Astrocyte of the cerebellum (primary cell): ENCODE results near the gene MAL.

Source experiments
- DNase-seq: peaks from one replicate; pipeline ENCODE4 v3.0.0-alpha.2; 2011; ENCODE audit warnings: low read depth
- H3K4me3 ChIP-seq: 2 replicates; pipeline ENCODE4 v1.5.1; 2011; ENCODE audit warnings: mild to moderate bottlenecking, low read depth, low read length, moderate library complexity
- in situ Hi-C: cut with HindIII; loops from 2 replicates; pipeline ENCODE4 v1.10.0; 2017; ENCODE audit warnings: low sequenced_read_pairs
- TF ChIP-seq, protein P1 (sequence below): IDR thresholded peaks from 2 replicates; pipeline ENCODE4 v1.5.1; 2012; ENCODE audit warnings: low read length, low read depth, moderate library complexity, mild to moderate bottlenecking; ENCODE audit errors: missing control alignments

Gene MAL

DNA sequence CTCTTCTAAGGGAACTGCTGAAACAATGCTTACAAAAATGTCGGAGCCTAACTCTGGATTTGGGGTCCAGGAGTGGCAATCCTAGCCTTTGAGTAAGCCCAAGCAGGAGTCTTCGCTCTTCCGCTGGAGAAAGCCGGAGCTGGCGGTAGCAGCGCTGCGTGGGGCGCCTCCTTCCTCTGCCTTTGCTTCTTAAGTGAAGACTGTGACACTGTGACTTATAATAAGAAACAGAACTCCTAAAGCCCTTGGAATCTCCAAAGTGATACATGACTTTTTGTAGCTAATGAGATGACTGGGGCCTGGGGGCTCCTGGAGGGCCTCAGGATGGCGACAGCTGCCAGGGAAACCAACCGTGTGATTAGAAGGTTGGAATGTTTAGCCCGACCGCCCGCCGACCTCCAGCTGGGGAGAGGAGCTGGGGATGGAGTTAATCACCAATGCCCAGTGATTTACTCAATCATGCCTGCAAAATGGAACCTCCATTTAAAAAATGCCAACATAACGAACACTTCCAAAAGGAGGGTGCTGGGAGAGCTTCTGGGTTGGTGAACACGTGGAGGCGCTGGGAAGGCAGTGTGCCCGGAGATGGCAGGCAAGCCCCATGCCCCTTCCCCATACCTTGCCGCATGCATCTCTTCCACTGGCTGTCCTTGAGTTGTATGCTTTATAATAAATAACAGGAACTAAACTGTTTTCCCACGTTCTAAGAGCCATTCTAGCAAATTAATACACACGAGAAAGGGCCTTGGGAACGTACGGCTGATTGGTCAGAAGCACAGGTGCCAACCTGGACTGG, 29.0 kb upstream of the MAL start:
- DNase-seq: no peak
- no peak overlapping the region for H3K4me3 ChIP-seq
- in situ Hi-C loops: no loop called here
- TF ChIP-seq, protein P1, sequence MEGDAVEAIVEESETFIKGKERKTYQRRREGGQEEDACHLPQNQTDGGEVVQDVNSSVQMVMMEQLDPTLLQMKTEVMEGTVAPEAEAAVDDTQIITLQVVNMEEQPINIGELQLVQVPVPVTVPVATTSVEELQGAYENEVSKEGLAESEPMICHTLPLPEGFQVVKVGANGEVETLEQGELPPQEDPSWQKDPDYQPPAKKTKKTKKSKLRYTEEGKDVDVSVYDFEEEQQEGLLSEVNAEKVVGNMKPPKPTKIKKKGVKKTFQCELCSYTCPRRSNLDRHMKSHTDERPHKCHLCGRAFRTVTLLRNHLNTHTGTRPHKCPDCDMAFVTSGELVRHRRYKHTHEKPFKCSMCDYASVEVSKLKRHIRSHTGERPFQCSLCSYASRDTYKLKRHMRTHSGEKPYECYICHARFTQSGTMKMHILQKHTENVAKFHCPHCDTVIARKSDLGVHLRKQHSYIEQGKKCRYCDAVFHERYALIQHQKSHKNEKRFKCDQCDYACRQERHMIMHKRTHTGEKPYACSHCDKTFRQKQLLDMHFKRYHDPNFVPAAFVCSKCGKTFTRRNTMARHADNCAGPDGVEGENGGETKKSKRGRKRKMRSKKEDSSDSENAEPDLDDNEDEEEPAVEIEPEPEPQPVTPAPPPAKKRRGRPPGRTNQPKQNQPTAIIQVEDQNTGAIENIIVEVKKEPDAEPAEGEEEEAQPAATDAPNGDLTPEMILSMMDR: no peak

- in situ Hi-C loops: no loop called here
- H3K4me3 ChIP-seq: no peak overlapping the region
- TF ChIP-seq, protein P1: no peak
- DNase-seq: no peak
These were observed 27.3 kb upstream of the MAL start for GRCh38 chr2:94997981-94998930.

GRCh38 chr2:94999431-94999883, 26.1 kb upstream of the MAL start:
- TF ChIP-seq, protein P1: no peak
- H3K4me3 ChIP-seq: no peak overlapping the region
- DNase-seq: no peak
- in situ Hi-C loops: no loop called here

DNA sequence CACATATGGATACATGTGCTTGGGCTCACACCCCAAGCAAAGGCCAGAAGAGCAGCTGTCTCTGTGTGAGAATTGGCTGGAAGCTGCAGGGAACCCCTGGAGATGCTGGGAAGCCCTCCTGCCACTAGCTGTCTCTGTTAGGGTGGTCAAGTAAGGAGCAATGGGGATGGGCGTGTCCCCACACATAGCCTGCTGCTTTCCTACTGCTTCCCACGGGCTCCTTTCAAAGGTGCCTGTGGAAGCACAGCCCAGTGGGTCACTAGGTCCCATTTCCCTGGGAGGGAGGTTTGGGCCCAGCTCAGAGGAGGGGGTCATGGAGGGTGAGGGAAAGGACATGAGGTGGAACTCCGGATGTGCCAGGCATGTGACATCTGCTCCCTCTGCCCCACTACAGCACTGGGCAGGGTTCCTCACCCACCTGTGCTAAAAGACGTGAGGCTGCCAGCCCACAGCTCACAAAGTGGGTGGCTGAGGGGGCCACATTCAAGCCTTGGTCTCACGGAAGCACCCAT, 24.4 kb upstream of the MAL start:
- H3K4me3 ChIP-seq: no peak overlapping the region
- in situ Hi-C loops: no loop called here
- TF ChIP-seq, protein P1: no peak
- DNase-seq: no peak

GRCh38 chr2:95001701-95002100, 23.8 kb upstream of the MAL start:
- DNase-seq: no peak
- H3K4me3 ChIP-seq: no peak overlapping the region
- TF ChIP-seq, protein P1: no peak
- in situ Hi-C loops: no loop called here

DNA sequence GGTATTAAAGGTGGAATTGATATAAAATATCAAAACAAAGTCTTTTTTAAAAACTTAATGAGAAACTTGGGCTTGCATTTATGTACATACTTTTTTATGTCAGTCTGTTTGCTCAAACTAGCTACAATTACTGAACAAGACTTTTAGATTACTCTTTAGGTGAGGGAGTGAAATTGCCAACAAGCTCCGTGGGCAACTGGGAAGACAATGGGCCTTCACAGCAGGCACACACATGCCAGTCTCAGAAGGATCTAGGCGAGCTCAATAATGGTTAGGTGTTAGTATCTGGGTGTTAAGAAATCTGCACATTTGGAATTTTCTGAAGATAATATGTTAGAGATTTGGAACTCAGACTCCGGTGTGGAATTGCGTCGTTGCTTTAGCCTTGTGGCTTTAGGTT, 23.0 kb upstream of the MAL start:
- in situ Hi-C loops: no loop called here
- no peak for DNase-seq
- H3K4me3 ChIP-seq: no peak overlapping the region
- TF ChIP-seq, protein P1: no peak
